HG02588 (cell line): ENCODE data around the gene DCLK3.

ENCODE experiments used
- ATAC-seq: cut with Tn5 transposase; IDR thresholded peaks from one replicate; pipeline ENCODE4 v1.9.1; 2021; ENCODE audit warnings: mild to moderate bottlenecking, moderate library complexity; ENCODE audit not compliant: unreplicated experiment

DCLK3 gene

DNA sequence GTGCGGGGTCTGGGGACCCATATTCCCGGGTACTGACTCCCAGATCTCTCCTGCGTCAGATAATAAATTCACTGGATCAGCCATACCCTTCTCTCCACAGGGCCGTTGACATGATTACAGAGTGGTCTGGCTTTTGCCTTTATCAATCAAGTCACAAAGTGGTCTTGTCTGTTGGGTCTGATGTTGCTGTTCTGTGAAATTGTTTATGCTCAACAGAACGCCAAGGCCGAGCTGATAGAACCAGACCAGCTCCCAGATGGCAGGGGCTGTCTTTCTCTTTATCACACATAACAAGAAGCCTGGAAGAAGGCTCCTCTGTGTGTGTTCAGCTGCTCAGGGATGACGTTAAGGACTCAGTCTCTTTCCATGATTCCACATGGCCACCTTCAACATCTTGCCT, 751 bp upstream of the DCLK3 start:
- ATAC-seq = no peak

- ATAC-seq = no peak
Observed at GRCh38 chr3:36764704-36765038, 318 bp upstream of the DCLK3 start.

DNA sequence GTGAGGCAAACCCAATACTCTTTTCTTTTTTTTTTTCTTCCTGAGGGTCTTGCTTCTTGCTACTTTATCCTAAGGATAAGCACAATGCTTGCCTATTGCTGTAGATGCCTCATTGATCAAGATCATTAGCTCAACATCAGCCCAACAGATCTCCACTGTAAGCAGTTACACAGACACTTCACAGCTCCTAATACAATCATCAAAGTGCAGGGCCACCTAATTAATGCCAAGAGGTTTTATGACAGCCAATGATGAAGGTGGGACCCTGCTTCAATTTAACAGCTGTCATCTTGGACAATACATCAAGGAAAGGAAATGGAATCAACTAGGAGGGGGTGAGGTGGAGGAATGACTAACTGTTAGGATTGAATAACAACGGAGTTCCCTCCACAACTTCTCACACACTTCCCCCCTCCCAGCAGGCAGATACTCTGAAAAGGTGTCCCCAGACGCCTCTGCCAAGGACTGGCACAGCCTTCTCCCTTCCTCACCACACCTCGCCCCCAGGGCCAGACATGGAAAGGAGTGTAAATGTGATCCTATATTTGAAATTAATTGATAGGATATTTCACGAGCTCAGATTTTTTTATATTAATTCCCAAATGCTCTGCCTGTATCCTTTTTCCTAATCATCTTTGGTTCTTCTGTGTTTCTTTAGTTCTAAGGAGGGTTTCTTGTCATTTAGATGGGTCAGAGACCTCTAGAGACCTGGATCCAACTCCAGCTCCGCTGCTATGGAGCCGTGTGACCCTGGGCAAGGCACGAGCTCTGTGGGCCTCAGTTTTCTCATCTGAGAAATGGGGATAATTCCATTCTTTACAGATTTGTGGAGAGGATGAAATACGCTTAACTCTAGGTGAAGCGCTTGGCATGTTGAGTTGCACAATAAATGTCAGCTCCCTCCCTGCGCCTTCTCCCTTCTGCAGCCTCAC, 1.2 kb downstream of the DCLK3 start:
- no peak for ATAC-seq

GRCh38 chr3:36761779-36762178, 2.6 kb downstream of the DCLK3 start:
- ATAC-seq = no peak

GRCh38 chr3:36756269-36756668, 8.1 kb downstream of the DCLK3 start:
- no peak for ATAC-seq

GRCh38 chr3:36751326-36751725, 13.0 kb downstream of the DCLK3 start:
- no peak for ATAC-seq

- ATAC-seq = no peak
Observed at GRCh38 chr3:36750737-36751136, 13.6 kb downstream of the DCLK3 start.

DNA sequence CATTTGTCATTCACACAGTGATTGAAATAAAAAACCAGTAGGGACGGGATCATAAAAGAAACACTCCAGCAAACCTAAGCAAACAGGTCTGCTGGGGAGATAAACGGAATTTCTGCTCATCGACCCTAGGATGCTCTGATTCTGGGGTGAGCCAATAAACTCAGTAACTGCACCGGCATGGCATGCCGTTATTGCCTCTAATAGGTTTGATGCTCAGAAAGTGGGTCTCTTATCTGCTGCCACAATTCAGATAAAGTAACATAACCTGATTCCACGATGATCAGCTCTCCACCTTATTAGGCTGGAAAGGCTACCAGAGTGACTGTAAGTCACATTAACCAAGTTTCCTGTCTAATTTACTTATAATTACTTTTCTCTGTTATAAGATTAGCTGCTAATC, 19.6 kb downstream of the DCLK3 start:
- ATAC-seq = no peak

GRCh38 chr3:36743826-36744225, 20.5 kb downstream of the DCLK3 start:
- ATAC-seq = no peak

DNA sequence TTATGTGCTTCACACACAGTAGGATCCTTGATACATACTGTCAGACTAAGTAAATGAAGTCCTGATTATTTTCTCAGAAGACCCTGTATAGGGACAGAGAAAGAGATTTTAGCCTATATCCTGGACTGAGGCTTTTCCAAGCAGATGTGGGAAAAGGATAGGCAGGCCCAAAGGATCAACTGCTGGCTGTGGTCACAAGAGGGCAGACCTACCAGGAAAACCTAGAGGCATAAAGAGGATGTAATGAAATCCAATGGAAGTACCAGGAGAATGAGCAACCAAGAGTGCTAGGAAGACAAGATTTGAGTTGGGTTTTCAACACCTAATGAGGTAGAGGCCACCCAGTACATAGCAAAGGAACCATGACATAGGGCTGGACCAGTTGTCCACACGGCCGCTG, 23.1 kb downstream of the DCLK3 start:
- ATAC-seq = no peak

DNA sequence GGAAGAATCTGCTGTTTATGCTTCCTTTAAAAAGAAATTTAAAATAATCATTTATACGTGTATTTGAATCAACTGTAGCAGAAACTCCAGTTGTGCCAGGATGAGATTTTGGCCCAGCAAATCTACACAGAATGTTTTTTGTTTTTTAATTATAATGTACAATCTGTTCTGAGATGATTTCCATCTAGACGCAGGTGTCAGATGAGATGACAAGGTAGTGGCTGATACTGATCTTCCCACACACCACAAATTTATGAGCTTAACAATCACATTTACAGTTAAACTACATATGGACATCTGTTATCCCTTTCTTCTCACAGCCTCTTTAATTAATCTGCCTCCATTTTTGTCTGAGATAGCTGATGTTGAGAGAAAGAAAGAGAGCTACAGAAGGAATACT, 23.6 kb downstream of the DCLK3 start:
- no peak for ATAC-seq

- no peak for ATAC-seq
Observed at GRCh38 chr3:36738702-36739101, 25.7 kb downstream of the DCLK3 start.

GRCh38 chr3:36736301-36736700, 28.1 kb downstream of the DCLK3 start:
- no peak for ATAC-seq

GRCh38 chr3:36734742-36735141, 29.6 kb downstream of the DCLK3 start:
- no peak for ATAC-seq

- no peak for ATAC-seq
Observed at GRCh38 chr3:36733723-36734122, 30.6 kb downstream of the DCLK3 start.

DNA sequence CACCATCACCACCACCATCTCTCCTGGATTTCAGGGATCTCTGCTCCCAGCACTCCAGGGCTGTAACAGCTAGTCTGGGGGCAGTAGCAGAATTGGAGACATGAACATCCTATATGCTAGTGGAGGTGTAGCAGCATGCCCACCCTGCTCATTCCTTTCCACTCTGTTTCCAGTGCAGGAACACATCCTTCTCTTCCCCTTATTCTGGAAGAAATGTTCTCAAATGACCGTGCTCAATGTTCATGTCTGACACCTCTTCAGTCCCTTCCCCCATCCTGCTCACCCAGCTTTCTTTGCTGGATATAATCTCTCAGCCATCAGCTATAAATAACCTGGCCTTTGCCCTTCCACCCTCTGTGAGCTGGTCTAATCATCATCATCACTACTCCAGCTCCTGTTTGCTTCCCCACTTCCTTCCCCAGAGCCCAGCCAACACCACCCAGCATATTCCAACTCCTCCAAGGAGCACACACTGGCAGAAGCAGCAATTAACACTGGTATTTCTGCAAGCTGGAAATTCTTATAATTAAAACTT, 31.1 kb downstream of the DCLK3 start:
- ATAC-seq = no peak

- ATAC-seq = no peak
Observed at GRCh38 chr3:36730966-36731365, 33.4 kb downstream of the DCLK3 start.

DNA sequence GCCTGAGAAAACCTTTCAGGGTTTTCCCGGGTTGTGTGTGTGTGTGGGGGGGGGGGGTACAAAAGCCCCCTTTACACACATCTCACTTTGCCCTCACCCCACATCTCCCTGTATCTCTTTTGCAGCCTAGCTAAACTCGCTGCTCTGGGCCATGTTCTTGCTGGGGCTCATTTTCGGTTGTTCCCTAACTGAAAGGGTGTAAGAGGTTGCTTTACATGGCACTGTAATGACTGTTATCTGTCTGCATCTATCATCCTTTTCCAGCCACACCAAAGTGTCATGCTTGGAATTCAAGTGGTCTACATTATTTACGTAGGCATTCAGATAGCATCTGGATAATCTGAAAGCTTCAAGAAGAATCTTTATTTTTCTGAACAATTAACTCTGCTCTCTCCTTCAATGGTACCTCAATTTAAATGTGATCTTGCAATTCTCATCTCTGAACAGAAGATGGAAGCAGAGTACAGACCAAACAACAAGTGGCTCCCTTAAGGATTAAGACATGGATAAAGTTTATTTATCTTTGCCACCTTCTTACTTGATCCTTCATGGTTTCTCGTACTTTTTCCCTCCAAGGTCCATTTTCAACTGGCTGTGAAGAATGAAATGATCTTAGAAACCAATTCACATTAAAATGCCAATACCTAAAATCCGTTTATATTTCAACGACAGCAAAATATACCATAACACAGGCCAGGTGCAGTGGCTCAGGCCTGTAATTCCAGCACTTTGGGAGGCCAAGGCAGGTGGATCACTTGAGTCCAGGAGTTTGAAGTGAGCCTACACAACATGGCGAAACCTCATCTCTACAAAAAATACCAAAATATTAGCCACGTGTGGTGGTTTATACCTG, 34.9 kb downstream of the DCLK3 start:
- ATAC-seq = no peak

DNA sequence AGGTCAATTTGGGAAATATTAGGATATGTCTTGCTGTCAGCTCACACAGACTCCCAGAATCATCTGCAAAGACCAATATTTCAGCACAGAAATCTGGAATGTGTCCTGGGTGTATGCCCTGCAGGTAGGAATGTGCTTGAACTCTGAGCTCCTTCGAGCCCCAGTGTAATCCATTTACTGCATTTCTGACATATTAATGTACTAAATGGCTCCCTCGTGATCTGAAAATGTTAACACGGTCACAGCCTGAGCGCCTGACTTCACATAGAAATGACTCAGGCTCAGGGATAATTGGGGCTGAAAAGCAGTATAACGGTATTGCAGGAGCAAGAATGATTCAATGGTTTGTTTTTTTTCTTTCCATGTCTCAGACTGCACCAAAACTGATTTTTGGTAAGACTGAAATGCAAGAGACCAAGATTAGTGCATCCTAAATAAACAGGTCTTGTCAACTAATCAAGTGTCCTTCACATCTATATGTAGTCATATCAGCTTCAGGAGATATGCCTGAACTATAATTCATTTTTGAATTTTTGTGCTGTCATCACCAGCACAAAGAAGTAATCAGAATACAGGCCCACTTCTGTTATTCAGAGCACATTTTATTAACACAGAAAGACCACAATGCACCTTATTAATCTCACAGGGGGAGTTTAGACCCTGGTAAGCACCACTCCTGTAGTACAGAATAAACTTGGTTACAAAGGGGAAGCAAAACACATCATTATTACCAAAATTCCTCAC, 49.8 kb downstream of the DCLK3 start:
- no peak for ATAC-seq

GRCh38 chr3:36713904-36714303, 50.4 kb downstream of the DCLK3 start:
- no peak for ATAC-seq

- no peak for ATAC-seq
Observed at GRCh38 chr3:36710606-36711005, 53.7 kb downstream of the DCLK3 start.
